Hepatocyte (in vitro differentiated cells): ENCODE measurements around the gene COL15A1. TPM values are rescaled to one million over a fixed set of nuclear protein-coding genes. Genes with fewer than 3 reads are reported as not detected.

ENCODE experiments used
- DNase-seq: peaks from one replicate; pipeline ENCODE4 v3.0.0-alpha.2; 2016; ENCODE audit warnings: low spot score
- H2AFZ ChIP-seq: fragments of 200-600 bp; sonication (generic); 2 replicates; pipeline ENCODE4 v1.6.0; 2016; ENCODE audit warnings: antibody characterized with exemption, mild to moderate bottlenecking
- H3K27ac ChIP-seq: fragments of 200-600 bp; sonication (generic); 2 replicates; pipeline ENCODE4 v1.5.1; 2016; ENCODE audit warnings: mild to moderate bottlenecking
- H3K27me3 ChIP-seq: fragments of 200-600 bp; sonication (generic); 2 replicates; pipeline ENCODE4 v1.6.1; 2016
- H3K36me3 ChIP-seq: fragments of 200-600 bp; sonication (generic); replicated peaks from 2 replicates; pipeline ENCODE4 v1.5.1; 2016; ENCODE audit warnings: low read depth; ENCODE audit not compliant: insufficient read depth
- H3K4me1 ChIP-seq: fragments of 200-600 bp; sonication (generic); 2 replicates; pipeline ENCODE4 v1.5.1; 2016; ENCODE audit warnings: mild to moderate bottlenecking, moderate library complexity; ENCODE audit not compliant: insufficient read depth
- H3K4me2 ChIP-seq: fragments of 200-600 bp; sonication (generic); 2 replicates; pipeline ENCODE4 v1.6.0; 2016
- H3K4me3 ChIP-seq: fragments of 200-600 bp; sonication (generic); 2 replicates; pipeline ENCODE4 v1.5.1; 2016; ENCODE audit warnings: mild to moderate bottlenecking
- H3K79me2 ChIP-seq: fragments of 200-600 bp; sonication (generic); 2 replicates; pipeline ENCODE4 v1.6.0; 2017; ENCODE audit warnings: mild to moderate bottlenecking
- H3K9me2 ChIP-seq: fragments of 200-600 bp; sonication (generic); replicated peaks from 2 replicates; pipeline ENCODE4 v1.6.0; 2017; ENCODE audit warnings: mild to moderate bottlenecking; ENCODE audit not compliant: insufficient read depth
- H3K9me3 ChIP-seq: fragments of 200-600 bp; sonication (generic); 2 replicates; pipeline ENCODE4 v1.5.1; 2016; ENCODE audit warnings: low read depth, mild to moderate bottlenecking
- H4K20me1 ChIP-seq: fragments of 200-600 bp; sonication (generic); 2 replicates; pipeline ENCODE4 v1.6.0; 2016; ENCODE audit warnings: mild to moderate bottlenecking; ENCODE audit not compliant: insufficient read depth, poor library complexity, severe bottlenecking
- CTCF ChIP-seq: fragments of 200-600 bp; sonication (generic); IDR thresholded peaks from 2 replicates; pipeline ENCODE4 v1.5.1; 2016; ENCODE audit warnings: antibody characterized with exemption, mild to moderate bottlenecking; ENCODE audit not compliant: poor library complexity
- EZH2 ChIP-seq: fragments of 200-600 bp; sonication (generic); IDR thresholded peaks from 2 replicates; pipeline ENCODE4 v1.6.1; 2016; ENCODE audit warnings: antibody characterized with exemption, mild to moderate bottlenecking, borderline replicate concordance
- EZH2phosphoT487 ChIP-seq: fragments of 200-600 bp; sonication (generic); IDR thresholded peaks from one replicate; pipeline ENCODE4 v1.6.1; 2018; ENCODE audit warnings: antibody characterized with exemption, mild to moderate bottlenecking, low read depth, moderate library complexity; ENCODE audit not compliant: unreplicated experiment, severe bottlenecking
- WGBS: methylation state at CpG from one replicate; pipeline ENCODE4 v1.1.6; 2016; ENCODE audit warnings: low lambda C conversion rate; ENCODE audit errors: missing lambda C conversion rate; 5-methylcytosine and 5-hydroxymethylcytosine counted together
- polyA plus RNA-seq: library from polyadenylated mRNA; unstranded; fragments of >200 nt; fragmentation: Nextera tagmentation; extraction: Ambion mirVana; gene quantifications from 2 replicates; pipeline ENCODE4 v1.2.1, GENCODE V29; 2016
- total RNA-seq: library from RNA; depleted of rRNA; stranded (reverse); fragments of >200 nt; gene quantifications from 2 replicates; pipeline ENCODE4 v1.2.3, GENCODE V29; 2014

Gene COL15A1
- total and polyA plus RNA-seq, 2 experiments from 2014 or later = 97.6 to 106 TPM

GRCh38 chr9:98941946-98942523, 1.7 kb upstream of the COL15A1 start:
- Histone ChIP-seq H4K20me1 (no peaks in the 10 kb centered on the region), H3K27ac (no peak overlapping the region), H3K9me2 (no peaks in the 10 kb centered on the region), H3K9me3 (no peaks in the 10 kb centered on the region), H3K79me2 (peaks cover 10% of the 10 kb centered on the region), H3K4me2 (no peak overlapping the region), H3K36me3 (no peaks in the 10 kb centered on the region), H2AFZ (no peak overlapping the region), H3K4me3 (no peak overlapping the region), H3K4me1 (no peaks in the 10 kb centered on the region), H3K27me3 (peaks cover 51% of the 10 kb centered on the region)
- TF ChIP-seq CTCF (no peak), EZH2phosphoT487 (no peak), EZH2 (no peak)
- WGBS = 89% methylated on average over 8 of the region's 8 CpGs
- no peak for DNase-seq

GRCh38 chr9:98942906-98943681, 613 bp upstream of the COL15A1 start:
- Histone ChIP-seq H2AFZ (peak overlapping the region; percentile 49), H3K9me3 (no peaks in the 10 kb centered on the region), H3K4me3 (peak overlapping the region; percentile 39), H3K36me3 (no peaks in the 10 kb centered on the region), H3K4me1 (no peaks in the 10 kb centered on the region), H3K79me2 (peaks cover 10% of the 10 kb centered on the region), H3K9me2 (no peaks in the 10 kb centered on the region), H4K20me1 (no peaks in the 10 kb centered on the region), H3K27me3 (peaks cover 51% of the 10 kb centered on the region), H3K27ac (no peak overlapping the region), H3K4me2 (peak overlapping the region; percentile 93)
- TF ChIP-seq EZH2phosphoT487 = no peak
- no peak for TF ChIP-seq EZH2
- no peak for TF ChIP-seq CTCF
- DNase-seq = no peak
- 49% methylated on average over 15 of the region's 15 CpGs for WGBS

- peak overlapping the region; percentile 93 for H3K4me2 ChIP-seq
- peaks cover 51% of the 10 kb centered on the region for H3K27me3 ChIP-seq
- H3K36me3 ChIP-seq = no peaks in the 10 kb centered on the region
- H3K79me2 ChIP-seq = peaks cover 10% of the 10 kb centered on the region
- no peaks in the 10 kb centered on the region for H3K9me2 ChIP-seq
- peak overlapping the region; percentile 40 for H3K27ac ChIP-seq
- H3K9me3 ChIP-seq = no peaks in the 10 kb centered on the region
- no peak for DNase-seq
- H2AFZ ChIP-seq = peak overlapping the region; percentile 49
- H4K20me1 ChIP-seq = no peaks in the 10 kb centered on the region
- no peak for TF ChIP-seq CTCF
- TF ChIP-seq EZH2 = no peak
- TF ChIP-seq EZH2phosphoT487 = no peak
- peak overlapping the region; percentile 39 for H3K4me3 ChIP-seq
- no peaks in the 10 kb centered on the region for H3K4me1 ChIP-seq
- WGBS = 4% methylated on average over 46 of the region's 46 CpGs
Measured at GRCh38 chr9:98944057-98944733, 488 bp downstream of the COL15A1 start.
